ENCODE results near the gene KMT5C.

The KMT5C gene

DNA sequence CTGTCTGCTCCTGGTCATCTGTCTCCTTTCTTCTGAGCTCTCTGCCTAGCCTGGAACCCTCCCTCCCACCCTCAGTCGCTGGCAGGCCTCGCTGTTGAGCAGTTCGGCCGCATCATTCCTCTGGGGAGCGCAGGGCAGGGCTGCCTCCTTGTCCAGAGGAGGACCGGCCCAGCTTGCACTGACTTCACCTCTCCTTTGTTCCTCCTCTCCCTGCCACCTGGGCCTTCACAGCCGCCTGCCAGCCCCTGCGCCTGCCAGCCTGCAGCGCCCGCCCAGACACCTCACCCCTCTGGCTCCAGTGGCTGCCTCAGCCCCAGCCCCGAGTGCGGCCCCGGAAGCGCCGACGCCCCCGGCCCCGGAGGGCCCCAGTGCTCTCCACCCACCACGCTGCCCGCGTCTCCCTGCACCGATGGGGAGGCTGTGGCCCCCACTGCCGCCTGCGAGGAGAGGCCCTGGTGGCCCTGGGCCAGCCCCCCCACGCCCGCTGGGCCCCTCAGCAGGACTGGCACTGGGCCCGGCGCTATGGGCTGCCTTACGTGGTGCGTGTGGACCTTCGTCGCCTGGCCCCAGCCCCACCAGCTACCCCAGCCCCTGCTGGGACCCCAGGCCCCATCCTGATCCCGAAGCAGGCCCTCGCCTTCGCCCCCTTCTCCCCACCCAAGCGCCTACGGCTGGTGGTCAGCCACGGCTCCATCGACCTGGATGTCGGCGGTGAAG, 7.2 kb downstream of the KMT5C start:
- DNase-seq (ENCODE audit: low read depth) = no peak

DNA sequence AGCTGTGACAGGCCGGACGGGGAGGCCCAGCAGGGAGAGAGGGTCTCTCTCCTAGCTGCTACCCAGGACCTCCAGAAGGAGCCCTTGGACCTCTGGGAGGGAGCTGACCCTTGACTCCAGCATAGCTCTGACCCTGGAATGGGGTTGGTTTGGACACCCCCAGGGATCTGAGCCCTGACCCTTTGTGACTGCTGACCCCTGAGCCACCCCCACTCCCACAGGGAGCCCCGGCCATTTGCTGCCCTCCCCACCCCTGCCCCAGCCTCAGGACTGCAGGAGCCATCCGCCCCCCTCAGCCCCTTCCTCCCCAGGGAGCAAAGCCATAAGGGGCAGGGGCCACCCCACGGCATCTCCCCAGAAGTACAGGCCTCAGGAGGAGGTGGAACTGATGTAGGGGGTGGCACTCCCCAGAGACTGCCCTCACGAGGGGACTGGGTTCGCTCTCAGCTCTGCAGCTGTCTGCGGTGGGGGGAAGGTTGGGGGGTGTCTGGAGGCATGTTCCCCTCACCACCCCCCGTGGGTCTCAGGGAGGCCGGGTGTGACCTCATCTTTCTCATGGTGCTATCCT, 7.8 kb downstream of the KMT5C start:
- DNase-seq (ENCODE audit: low read depth) = no peak

DNA sequence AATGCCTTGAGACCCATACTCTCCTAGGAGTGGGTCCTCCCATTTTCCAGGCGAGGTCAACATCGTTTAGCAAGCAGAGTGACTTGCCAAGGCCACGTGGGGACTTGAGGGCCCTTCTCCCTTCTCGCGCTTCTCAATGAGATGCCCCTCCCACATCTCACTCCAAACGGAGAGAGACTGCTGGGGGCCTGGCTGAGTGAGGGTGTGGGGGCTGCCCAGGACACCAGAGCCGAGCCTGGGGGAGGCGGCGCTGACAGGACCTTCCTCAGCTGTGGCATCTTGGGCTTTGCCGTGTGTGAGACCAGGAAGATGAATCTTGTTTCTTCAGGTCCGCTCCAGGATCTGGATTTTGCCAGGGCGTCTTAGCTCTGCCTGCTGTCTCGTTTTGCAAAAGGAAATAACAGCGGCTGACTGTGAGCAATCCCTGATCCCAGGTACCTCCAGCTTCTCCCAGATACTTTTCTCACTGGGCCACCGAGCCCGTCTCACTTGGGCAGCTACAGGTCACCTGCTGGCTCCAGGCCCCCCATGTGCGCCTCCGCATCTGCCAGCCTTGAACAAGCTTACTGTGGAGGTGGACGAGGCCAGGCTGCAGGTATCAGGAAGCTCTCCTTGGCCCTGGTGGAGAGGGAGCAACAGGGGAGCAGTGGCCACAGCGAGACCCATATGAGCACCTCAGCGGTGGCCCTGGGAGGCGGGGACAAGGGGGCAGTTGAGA, 8.8 kb downstream of the KMT5C start:
- DNase-seq (ENCODE audit: low read depth) = no peak

DNA sequence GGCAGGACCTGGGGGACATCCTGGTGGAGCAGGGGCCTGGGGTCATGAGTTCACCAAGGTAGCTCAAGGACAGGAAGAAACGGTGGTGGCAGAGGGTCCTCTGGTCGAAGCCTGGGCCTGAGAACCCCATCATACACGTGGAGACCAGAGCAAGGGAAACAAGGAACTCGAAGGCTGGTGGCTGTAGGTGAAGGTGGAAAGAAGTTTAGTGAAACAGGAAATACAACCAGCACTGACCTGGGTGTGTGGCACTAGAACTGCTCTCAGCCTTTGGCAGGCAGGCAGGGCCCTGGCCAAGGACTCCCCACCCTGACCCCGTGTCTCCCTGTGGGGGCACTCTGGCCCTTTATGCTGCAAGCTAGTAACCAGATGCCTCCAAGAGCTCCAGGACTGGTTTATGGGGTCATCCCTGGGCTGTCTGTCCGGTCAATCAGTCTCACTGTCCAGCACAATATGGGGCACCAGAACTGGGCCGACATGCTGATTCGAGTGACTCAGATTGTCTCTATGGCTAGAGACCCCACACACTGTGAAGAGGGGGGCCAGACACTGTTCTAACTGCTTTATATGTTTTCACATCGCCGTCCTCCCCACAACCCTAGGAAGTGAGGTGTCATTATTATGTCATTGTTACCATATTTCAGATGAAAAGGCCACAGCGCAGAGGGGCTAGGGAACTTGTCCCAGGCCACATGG, 11.1 kb downstream of the KMT5C start:
- no peak for DNase-seq (ENCODE audit: low read depth)

DNA sequence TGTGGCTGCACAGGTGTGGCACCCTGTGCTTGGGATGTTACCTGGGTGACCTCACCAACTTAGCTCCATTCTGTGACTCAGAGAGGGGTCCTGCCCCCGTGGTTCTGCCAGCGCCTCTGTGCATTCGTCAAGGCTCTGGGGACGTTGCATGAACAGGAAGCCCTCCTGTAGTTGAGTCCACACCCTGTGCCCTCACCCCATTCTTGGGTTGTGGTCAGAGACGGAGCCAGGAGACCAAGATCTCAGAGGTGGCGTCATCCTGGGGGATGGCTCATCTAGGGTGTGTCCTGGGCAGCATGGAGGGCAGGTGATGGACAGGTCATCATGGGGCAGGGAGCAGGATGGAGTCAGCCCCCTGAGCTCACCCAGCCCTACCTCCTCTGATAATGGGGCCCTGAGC, 12.4 kb downstream of the KMT5C start:
- no peak for DNase-seq (ENCODE audit: low read depth)

DNA sequence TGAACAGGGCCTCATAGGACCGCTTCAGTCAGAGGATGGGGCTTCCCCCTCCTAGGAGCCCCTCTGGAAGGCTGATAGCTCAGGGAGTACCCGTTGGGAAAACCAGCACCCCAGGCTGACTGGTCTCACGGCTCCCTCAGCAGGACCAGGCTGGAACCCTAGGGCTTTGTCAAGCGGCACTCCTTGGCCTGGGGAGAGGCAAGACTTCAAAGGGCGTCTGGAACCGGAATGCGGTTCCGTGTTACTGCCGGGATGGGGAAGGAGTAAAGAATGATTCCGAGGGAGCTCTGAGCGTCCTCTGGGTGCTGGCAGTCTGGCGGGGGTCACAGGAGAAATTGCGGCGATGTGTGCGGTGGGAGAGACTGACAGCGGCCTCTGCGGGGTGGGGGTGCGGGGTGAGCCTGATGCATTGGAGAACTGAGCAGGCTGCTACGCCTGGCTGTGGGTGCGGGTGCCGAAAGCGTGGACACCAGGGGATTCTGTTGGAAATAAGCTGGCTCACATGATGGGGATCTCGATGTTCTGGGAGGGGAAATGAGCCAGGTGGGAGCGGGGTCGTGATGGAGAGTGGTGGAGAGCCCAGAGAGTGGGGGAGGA, 13.0 kb downstream of the KMT5C start:
- DNase-seq (ENCODE audit: low read depth) = no peak

DNA sequence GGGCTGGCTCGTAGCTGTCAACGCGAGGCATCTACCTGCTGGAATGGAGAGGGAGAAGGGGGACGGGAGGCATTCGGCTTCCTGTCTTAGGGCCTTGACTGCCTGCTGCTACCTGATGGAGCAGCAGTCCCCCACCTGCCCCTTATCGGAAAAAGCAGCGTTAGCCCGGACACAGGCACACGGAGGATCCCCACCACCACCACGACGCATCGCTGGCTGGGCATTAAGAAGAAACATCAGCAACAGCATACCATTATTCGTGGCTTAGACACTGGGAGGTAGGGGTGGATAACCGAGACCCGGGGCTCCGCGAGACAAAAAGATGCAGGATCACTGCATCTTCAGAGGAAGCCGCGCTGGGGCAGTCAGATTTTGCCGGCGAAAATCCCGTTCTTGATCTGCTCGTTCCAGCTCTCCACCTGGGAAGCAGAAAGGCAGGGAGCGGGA, 13.7 kb downstream of the KMT5C start:
- no peak for DNase-seq (ENCODE audit: low read depth)

DNA sequence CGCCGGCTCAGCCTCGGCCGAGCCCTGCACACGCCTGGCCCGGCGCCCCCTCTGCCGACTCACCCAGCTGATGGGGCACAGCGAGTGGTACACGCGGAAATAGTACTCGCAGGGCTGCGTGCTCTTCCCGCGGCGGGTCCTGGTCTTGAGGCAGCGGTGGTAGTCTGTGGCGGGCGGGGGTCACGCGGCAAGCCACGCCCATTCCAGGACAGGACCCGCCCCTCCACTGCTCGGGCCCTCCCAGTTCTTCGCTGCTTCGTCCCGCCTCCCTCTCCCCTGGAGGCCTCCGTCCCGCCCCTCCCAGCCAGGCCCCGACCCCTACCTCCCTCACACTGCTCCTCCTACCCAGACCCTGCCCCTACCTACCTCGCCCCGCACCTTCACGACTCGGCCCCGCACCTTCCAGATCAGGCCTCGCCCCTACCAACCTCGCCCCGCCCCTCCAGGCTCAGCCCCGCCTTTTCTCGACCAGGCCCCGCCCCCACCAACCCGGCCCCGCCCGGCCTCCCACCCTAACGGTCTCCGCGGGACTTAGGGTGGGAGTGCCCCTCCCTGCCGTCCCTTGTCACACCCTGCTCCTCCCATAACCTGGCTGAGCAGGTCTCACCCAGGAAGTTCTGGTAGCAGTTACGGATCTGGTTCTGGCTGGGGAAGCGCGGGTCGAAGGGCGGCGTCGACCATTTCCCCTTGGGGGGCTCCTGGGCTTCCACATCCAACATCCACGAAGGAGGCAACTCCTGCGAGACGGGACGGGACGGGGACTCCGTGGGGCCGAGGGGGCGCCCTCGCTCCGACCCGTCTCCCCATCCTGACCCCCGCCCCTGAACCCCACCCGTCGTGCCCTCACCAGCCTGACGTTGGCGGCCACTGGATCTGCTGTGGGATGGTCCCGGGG, 14.4 kb downstream of the KMT5C start:
- no peak for DNase-seq (ENCODE audit: low read depth)

DNA sequence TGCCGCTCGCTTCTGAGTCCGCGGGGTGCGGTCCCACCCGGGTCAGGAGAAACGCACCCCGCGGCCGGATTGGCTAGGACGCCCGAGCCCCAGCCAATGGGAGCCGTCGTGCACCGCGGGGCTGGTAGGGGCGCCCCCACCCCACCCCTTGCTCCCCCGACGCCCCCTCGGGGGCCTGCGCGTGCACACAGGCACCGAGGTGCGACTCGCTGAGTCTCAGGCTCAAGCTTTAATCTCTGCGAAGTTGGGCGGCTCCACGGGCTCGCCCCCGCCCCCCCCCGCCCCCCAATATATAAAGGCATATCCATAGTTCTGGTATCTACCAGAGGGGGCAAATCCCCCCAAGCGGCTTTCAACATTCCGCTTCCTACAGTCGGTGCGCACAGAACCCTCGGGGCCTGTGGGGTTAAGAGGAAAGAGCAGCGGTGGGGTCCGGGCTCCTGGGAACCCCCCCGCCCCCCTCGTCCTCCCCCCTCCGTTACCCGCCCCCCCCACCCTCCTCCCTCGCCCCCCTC, 15.1 kb downstream of the KMT5C start, which contains the start of gene COX6B2:
Gene COX6B2, minus strand, starts transcription at position 22 of the 515 bp plus-strand sequence. CDS start 198 bp downstream, outside the sequence.
- DNase-seq (ENCODE audit: low read depth) = no peak

DNA sequence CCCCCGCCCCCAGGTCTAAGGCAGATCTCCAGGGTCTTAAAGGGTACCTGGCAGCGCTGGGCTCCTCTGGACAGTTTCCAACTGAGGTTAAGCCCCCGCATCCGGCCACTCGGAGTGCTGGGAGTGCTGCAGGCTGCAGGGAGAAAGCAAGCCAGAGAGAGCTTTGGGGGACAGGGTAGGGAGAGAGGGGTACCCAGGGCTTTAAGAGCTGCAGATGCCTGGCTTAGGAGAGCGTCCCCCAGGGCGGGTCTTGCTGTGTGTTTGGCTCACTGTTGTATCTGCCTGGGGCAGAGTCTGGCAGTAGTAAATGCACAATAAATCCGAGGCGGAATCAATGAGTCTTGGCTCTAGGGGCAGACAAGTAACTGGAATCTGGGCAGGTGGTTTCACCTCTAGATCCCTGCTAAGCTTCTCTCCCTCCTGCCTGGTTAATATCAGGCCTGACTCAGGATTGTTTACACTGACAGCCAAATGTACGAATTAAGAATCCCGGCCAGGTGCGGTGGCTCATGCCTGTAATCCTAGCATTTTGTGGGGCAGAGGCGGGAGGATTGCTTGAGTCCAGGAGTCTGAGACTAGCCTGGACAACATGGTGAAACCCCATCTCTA, 15.6 kb downstream of the KMT5C start:
- no peak for DNase-seq (ENCODE audit: low read depth)

DNA sequence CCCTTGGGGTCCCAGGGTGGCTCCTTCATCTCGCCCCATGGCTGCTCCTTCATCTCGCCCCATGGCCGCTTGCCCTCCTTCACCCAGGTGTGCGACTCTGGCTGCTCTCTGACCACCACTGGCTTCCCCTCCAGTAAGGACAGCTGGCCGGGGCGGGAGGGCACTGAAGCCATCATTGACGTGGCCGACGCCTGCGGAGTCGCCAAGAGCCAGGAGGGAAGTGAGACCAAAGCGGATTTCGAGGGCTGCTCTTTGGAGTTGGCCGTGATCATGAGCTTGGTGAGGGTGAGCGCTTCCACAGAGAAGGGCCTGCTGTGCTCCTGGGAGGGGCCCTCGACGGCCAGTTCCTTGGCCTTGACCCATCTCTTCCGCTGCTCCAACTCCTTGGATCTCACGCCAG, 18.8 kb downstream of the KMT5C start:
- DNase-seq (ENCODE audit: low read depth) = no peak

DNA sequence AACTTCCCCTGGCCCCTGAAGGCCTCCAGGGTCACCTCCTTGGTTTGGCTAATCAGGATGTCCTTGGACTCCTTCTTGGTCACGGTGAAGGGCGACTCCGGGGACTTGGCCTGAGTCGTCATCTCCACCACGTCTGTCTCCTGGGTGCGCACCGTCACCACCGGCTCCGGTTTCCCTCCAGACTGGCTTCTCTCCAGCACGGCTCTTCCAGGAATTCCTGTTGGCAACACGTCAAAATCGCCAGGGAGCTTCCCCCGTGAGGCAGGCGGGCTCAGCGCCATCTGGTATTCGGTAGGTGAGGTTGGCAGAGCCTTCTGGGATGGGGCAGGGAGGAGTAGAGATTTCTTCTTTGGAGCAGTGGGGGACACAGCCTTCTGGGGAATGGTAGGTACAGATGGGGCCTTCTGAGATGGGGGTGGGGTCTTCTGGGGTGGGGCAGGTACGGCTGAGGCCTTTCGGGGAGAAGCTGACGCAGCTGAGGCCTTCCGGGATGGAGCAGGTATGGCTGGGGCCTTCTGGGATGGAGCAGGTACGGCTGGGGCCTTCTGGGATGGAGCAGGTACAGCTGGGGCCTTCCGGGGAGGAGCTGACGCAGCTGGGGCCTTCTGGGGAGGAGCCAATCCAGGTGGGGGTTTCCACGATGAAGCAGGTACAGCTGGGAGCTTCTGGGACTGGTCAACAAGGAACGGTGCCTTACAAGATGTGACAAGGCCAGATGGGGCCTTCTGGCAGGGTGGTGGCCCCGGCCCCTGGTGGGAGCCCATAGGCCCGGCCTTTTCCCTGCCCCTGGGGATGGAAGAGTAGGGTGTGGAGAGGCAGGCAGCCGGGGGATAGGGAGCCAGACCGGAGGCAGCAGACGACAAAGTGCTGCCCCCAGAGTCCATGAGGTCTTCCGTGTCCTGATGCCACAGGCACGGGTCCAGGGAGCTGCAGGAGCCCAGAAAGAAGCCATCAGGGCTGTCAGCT, 19.6 kb downstream of the KMT5C start:
- DNase-seq (ENCODE audit: low read depth) = no peak

DNA sequence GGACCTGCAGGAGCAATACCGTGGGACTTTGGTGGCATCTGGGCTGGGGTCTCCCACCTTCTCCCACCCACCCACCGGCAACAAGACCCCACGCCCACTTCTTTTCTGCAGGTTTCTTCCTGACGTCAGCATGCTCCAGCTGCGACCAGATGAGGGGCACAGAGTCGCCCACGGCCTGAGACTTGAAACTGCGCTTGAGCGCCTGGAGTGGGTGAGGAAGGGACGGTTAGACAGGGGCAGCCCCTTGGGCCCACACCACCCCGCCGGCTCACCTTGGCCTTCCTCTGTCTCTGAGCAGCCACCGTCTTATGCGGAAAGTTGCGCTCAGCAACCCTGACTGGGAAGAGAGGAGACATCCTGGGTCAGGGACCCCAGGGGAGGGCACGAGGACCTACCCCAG, 21.2 kb downstream of the KMT5C start:
- no peak for DNase-seq (ENCODE audit: low read depth)

DNA sequence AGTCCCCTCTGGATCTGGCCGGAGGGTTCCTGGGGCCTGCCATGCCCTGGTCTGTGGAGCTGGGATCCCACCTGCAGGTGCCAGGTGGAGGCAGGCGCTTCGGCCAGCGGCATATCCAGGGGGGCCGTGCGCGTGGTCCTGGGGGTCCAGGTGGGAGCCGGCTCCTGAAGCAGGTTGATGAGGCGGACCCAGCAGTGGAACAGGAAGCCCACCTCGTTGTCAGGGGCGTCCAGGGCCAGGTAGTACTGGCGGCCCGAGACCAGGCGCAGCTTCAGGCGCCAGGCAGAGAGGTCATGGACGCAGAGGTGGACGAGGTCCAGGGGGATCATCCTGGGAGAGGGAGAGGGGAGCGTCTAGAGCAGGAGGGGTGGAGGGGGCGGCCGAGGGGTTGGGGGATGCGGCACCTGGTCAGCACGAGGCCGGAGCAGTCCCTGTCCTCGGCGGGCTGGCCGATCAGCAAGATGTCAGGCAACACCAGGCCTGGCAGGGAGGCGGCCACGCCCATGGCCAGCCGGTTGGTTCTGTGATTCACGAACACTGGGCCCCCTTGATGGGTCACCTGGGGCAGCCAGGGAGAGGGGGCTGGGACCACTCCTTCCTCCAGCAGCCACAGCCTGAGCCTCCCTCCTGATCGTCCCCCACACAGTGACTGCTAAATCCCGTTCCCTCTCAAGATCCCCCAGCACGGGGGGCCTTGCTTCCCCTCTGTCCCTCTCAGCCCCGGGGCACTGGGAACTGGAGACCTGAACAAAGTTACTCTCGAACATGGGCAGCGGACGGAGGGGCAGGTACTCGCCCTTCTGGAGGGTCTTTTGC, 22.7 kb downstream of the KMT5C start:
- DNase-seq (ENCODE audit: low read depth) = no peak

DNA sequence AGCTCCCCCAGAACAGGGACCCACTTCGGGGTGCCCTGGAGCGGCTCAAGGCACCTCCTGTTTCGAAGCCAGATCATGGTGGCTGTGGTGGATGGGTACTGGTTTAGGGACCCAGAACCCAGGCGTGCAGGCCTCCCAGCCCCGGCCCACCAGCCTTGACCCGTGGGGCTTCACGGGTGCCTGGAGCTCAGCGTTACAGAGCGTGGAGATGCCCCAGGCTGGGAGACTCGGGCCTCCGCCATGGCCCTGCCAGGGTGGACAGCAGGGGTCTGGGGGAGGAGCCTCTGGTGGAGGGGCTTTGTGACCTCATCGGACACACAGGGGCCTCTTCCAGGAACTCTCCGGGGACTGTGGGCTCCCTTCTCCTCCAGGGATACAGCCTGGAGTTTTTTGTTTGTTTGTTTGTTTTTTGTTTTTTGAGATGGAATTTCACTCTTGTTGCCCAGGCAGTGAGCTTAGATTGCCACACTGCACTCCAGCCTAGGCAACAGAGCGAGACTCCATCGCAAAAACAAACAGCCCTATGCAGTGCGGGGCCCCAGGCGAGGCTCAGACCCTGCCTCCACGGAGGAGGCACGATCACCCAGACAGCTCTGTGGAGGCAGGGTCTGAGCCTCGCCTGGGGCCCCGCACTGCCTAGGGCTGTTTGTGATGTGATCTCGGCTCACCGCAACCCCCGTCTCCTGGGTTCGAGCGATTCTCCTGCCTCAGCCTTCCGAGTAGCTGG, 23.5 kb downstream of the KMT5C start, which contains the start of gene GARIN5B:
Gene GARIN5B, minus strand, starts transcription at position 271 of the 727 bp plus-strand sequence. Its CDS starts 194 bp downstream, at position 77.
- no peak for DNase-seq (ENCODE audit: low read depth)

DNA sequence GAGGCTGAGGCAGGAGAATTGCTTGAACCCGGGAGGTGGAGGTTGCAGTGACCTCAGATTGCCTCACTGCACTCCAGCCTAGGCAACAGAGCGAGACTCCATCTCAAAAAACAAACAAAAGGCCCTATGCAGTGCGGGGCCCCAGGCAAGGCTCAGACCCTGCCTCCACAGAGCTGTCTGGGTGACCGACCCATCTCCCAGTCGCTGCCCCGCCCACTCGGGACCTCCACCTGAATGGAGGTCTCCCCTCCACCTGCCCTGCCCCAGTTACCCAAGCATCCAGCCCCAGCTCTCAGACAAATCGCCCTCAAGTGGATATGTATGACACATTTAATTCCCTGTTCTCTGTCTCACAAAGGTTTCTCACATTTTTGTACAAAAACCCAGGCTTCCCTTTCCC, 25.6 kb downstream of the KMT5C start:
- DNase-seq (ENCODE audit: low read depth) = no peak

DNA sequence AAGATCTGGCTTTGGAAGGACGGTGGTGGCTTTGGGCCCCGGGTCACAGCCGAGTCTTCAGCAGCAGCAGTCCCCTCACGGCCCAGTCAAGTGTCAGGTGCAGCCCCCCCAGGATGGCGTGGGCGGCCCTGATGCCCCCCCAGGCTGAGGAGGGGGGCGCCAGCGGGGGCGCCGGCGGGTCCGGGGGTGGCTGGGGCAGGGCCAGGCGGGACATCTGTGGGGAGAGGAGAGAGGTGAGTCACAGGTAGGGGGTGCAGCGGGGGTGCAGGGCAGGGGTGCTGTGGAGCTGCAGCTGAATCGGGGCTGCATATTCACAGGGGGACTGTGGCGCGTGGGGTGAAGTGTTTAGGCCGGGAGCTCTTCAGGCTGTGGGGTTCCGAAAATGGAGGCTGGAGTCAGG, 26.3 kb downstream of the KMT5C start:
- no peak for DNase-seq (ENCODE audit: low read depth)

DNA sequence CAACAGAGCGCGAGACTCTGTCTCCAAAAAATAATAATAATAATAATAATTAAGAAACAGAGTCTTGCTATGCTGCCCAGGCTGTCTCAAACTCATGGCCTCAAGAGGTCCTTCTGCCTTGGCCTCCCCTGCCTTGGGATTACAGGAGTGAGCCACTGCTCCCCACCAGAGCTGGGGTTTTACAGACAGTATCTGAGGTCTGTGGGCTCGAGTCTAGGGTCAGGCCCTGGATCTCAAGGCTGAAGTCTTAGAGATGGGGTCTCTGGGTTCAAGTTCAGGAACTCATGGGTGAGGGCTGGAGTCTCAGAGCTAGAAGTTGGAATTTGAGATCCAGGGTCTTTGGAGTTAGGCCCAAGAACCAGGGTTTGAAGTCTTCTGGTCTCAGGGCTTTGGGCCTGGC, 27.1 kb downstream of the KMT5C start:
- DNase-seq (ENCODE audit: low read depth) = no peak

Data from stromal cell of bone marrow (primary cell).